Vein endothelial cell (primary cell): Measurements from ENCODE around the gene AAMDC. TPM values are rescaled to one million over a fixed set of nuclear protein-coding genes. Genes with fewer than 3 reads are reported as not detected.

ENCODE experiments used
- small RNA-seq: library from RNA; depleted of rRNA; stranded (forward); fragments of <200 nt; gene quantifications from one replicate; pipeline ENCODE3, GENCODE V24; 2012
- total RNA-seq: library from RNA; depleted of rRNA; stranded (reverse); fragments of >200 nt; gene quantifications from 2 replicates; pipeline ENCODE4 v1.2.3, GENCODE V29; 2012

Gene AAMDC
- 24.5 and 25.2 TPM in 2 replicates for total RNA-seq

DNA sequence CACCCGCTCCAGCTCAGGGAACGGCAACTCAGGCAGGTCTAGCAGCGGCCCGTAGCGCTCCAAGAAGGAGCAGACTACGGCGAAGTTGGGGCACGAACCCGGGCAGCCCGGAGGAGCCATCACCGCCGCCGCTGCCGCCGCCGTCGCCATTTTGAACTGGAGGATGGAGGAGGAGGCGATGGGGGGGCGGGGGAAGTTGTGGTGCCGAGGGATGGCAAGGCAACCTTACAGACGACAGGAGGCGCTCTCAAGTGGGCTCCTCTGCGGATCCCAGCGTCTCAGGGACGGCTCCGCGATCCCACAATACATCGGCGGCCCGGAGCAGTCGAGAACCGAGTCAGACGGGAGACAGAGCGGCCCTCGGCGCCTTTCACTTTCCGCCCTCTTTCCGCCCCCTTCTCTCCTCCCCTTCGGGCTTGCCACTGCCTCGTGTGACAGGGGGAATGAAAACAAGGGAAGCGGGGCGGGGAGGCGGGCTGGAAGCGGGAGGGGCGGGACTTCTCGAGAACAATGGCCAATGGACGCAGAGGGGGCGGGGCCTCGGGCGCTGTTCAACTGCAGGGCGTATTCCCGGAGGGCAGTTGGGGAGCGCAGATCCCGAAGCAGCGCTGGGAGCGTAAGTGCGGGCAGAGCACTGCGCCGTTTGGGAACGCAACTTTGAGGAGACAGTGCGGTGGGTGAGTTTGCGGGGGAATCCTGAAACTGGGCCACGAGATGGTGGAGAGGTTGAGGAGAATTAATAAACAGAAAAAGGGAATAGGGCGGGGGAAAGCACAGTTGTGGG is at the start of gene AAMDC, which contains the start of gene RSF1:
AAMDC (plus strand) TSS at position 580 of the 784 bp plus-strand sequence. CDS start 21,353 bp downstream, outside the sequence.
RSF1 (minus strand) TSS at position 158 of the 784 bp plus-strand sequence; CDS start at position 150, 8 bp downstream.

Small RNA genes within 50 kb of the gene (small RNA-seq; reads per million reads assigned to genes)
- not detected for gene AP002812.4

Other genes starting within 250 kb of the AAMDC start
- gene AQP11, start 231.2 kb upstream of the AAMDC start, total RNA-seq, result 0.19 and 0.33 TPM in 2 replicates
- 90.5 and 92.1 TPM in 2 replicates for gene CLNS1A, start 183.3 kb upstream of the AAMDC start, total RNA-seq
- 35.9 and 45.8 TPM in 2 replicates for gene RSF1, start 422 bp upstream of the AAMDC start, total RNA-seq
- gene INTS4, start 173.5 kb downstream of the AAMDC start, total RNA-seq, result 36.6 and 43.1 TPM in 2 replicates
- 0.48 and 1.3 TPM in 2 replicates for gene KCTD14, start 202.1 kb downstream of the AAMDC start, total RNA-seq
- not detected in 2 replicates for gene THRSP, start 242.7 kb downstream of the AAMDC start, total RNA-seq